Omental fat pad (tissue), 4 donors: ENCODE results near the gene CDC6. TPM values are rescaled to one million over a fixed set of nuclear protein-coding genes. Genes with fewer than 3 reads are reported as not detected.

Source experiments
- ATAC-seq: fragments of 150-250 bp; one replicate; pipeline ENCODE4 v1.9.1; 2016; ENCODE audit warnings: mild to moderate bottlenecking, moderate library complexity; ENCODE audit not compliant: low FRiP score
- DNase-seq: peaks from one replicate; pipeline ENCODE4 v3.0.0-alpha.2; 2019; ENCODE audit warnings: low spot score
- total RNA-seq, 4 donors: library from RNA; depleted of rRNA; stranded (reverse); fragments of >200 nt; gene quantifications; one replicate each; pipeline ENCODE4 v1.1.0, GENCODE V29; 2016
- TF ChIP-seq, protein P1 (sequence below), 3 donors: fragments of 450-650 bp; IDR thresholded peaks; one replicate each; pipeline ENCODE4 v1.5.1; 2016 to 2017; ENCODE audit warnings: antibody characterized with exemption in 3 of 3, mild to moderate bottlenecking in 3 of 3, moderate library complexity in 2 of 3

The CDC6 gene
- total RNA-seq, 4 donors from 2014 or later: 0.56 to 4.3 (median 1.7) TPM

- TF ChIP-seq, protein P1, sequence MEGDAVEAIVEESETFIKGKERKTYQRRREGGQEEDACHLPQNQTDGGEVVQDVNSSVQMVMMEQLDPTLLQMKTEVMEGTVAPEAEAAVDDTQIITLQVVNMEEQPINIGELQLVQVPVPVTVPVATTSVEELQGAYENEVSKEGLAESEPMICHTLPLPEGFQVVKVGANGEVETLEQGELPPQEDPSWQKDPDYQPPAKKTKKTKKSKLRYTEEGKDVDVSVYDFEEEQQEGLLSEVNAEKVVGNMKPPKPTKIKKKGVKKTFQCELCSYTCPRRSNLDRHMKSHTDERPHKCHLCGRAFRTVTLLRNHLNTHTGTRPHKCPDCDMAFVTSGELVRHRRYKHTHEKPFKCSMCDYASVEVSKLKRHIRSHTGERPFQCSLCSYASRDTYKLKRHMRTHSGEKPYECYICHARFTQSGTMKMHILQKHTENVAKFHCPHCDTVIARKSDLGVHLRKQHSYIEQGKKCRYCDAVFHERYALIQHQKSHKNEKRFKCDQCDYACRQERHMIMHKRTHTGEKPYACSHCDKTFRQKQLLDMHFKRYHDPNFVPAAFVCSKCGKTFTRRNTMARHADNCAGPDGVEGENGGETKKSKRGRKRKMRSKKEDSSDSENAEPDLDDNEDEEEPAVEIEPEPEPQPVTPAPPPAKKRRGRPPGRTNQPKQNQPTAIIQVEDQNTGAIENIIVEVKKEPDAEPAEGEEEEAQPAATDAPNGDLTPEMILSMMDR (IDR thresholded peaks at IDR 0.05): no peak
- ATAC-seq: peak; percentile 17
Measured at GRCh38 chr17:40323391-40324381, 36.0 kb downstream of the CDC6 start.

DNA sequence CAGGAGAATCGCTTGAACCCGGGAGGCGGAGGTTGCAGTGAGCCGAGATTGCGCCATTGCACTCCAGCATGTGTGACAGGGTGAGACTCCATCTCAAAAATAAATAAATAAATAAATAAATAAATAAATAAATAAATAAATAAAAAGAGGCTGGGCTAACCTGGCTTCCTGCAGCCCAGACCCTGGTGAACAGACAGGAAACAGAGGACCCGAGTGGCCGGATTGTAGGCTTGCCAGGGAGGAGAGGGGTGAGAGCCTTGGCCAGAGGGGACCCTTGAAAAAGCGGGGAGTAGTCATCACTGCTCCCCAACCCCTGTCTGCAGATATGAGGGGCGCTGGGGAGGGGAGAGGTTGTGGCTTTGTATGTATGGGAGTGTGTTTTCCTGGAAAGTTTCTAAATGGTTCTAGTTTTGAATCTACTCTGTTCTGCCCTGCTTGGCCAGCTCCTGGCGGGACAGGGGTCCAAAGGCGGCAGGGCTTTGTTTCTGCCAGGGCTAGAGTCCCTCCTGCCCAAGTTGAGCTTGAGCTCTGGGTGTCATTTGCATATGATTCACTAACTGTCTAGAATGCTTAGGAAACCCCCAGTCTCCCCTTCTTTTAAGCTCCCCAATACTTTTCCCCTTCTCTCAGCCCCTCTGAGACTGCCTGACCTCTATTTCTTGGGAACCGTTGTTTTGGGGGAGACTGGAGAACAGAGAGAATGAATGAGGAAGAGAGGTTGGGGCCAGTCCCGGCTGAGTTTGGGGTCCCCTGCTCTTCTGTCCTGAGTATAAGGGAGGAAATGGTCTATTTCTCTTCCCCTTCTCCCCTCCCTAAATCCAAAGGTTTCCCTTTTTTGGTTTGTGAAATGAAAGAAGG is 37.7 kb downstream of the CDC6 start:
- ATAC-seq (no peak), DNase-seq (no peak)
- TF ChIP-seq, protein P1 (IDR thresholded peaks at IDR 0.05): no peak

More at GRCh38 chr17:40323391-40324381, 36.0 kb downstream of the CDC6 start:
- no peak for DNase-seq

GRCh38 chr17:40326014-40326831 is 38.5 kb downstream of the CDC6 start:
- ATAC-seq: no peak
- TF ChIP-seq, protein P1 (IDR thresholded peaks at IDR 0.05): no peak

DNA sequence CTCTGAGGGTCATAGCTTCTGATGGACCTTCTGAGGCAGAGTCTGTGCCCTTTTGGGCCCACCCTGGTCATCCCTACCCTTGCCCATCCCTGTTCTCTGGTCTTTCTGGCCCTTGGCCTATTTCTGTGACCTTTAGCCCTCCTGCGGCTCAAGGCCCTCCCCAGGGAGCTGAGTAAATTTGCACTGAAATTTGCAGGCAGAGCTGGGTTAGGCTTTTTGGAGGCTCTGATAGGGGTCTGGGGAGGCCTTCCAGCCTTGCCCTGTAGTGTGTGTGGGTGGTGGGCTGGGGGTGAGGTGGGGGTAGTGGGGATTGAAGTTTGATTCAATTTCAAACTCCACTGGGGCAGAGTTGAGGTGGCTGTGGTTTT is 39.1 kb downstream of the CDC6 start:
- no peak for ATAC-seq
- DNase-seq: no peak
- TF ChIP-seq, protein P1 (IDR thresholded peaks at IDR 0.05): no peak

More at GRCh38 chr17:40326014-40326831, 38.5 kb downstream of the CDC6 start:
- DNase-seq: no peak

GRCh38 chr17:40327244-40327729 is 39.6 kb downstream of the CDC6 start:
- no peak for ATAC-seq
- no peak for DNase-seq
- TF ChIP-seq, protein P1 (IDR thresholded peaks at IDR 0.05): no peak

DNA sequence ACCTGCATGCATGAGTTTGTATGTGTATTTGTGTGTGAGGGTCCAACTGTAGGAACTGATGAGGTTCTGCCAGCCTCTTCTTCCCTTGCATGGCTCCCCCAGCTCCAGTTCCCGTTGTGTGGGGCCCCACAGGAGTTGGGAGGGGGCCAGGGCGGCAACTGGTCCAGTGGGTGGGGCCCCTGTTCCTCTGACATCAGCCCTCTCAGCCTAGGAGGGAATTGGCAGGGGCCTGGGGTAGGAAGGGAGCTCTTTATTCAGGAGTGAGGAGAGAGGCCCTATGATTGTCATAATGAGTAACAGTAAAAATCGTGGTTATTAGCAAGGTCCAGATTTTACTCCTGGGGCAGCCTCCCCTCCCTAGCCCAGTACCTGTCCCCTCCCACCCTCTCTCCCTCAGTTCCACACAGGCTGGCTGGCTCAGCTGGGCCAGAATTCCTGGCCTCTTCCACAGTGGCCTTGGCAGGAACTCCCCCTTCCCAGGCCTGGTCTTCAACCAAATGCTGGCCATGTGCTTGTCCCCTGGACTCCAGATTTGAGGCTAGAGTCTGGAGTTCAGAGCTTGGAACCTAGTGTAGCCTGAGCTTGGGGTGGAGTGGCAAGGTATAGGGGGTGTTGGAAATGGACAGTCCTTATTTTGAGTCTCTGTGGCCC is 40.2 kb downstream of the CDC6 start:
- ATAC-seq: no peak
- TF ChIP-seq, protein P1 (IDR thresholded peaks at IDR 0.05): no peak
- DNase-seq: no peak
